Body of pancreas (tissue), 4 donors: ENCODE measurements around the gene PYGO2. TPM values are rescaled to one million over a fixed set of nuclear protein-coding genes. Genes with fewer than 3 reads are reported as not detected.
A peak's percentile ranks its signal among the peaks of the same experiment; 100 is the strongest.

Experiments used
- ATAC-seq: fragments of 150-250 bp; one replicate; pipeline ENCODE4 v1.9.1; 2016
- DNase-seq, 4 donors: peaks; one replicate each; pipeline ENCODE4 v3.0.0-alpha.2; 2019
- H3K27ac ChIP-seq, 4 donors: fragments of 200-600 bp; sonication (generic); 1 replicate in 3 of 4; 2 replicates in 1 of 4; pipeline versions ENCODE4 v1.5.1 to v1.6.1; 2016 to 2019; ENCODE audit warnings: mild to moderate bottlenecking in 1 of 4, mixed read lengths in 1 of 4, moderate library complexity in 1 of 4
- H3K27me3 ChIP-seq, 2 donors: fragments of 200-600 bp; sonication (generic); one replicate each; pipeline ENCODE4 v1.6.0; 2016; ENCODE audit warnings: mild to moderate bottlenecking in 1 of 2
- H3K36me3 ChIP-seq, 2 donors: fragments of 200-600 bp; sonication (generic); replicated peaks in 1 of 2; 2 replicates each; pipeline ENCODE4 v1.5.1; 2016; ENCODE audit warnings: low read depth in 2 of 2; ENCODE audit not compliant: insufficient read depth in 1 of 2
- H3K4me1 ChIP-seq: fragments of 200-600 bp; sonication (generic); one replicate; pipeline ENCODE4 v1.6.0; 2016
- H3K4me3 ChIP-seq, 2 donors: fragments of 200-600 bp; sonication (generic); 1 replicate in 1 of 2; 2 replicates in 1 of 2; pipeline ENCODE4 v1.5.1; 2016 to 2019
- H3K9me3 ChIP-seq, 3 donors: fragments of 200-600 bp; sonication (generic); 1 replicate in 2 of 3; 2 replicates in 1 of 3; pipeline ENCODE4 v1.5.1; 2016
- CTCF ChIP-seq, 7 experiments: fragments of 450-650 bp in 4 of 7; fragments of 200-600 bp in 3 of 7; sonication (generic) in 3 of 7; IDR thresholded peaks; one replicate each; pipeline ENCODE4 v1.5.1; 2016 to 2019; ENCODE audit warnings: antibody characterized with exemption in 7 of 7
- POLR2A ChIP-seq, 3 donors: fragments of 450-650 bp; IDR thresholded peaks; one replicate each; pipeline ENCODE4 v1.6.1; 2016; ENCODE audit warnings: antibody characterized with exemption in 3 of 3, mild to moderate bottlenecking in 2 of 3
- WGBS, 2 donors: methylation state at CpG; one replicate each; pipeline ENCODE4 v1.1.5; 2017; 5-methylcytosine and 5-hydroxymethylcytosine counted together
- intact Hi-C: fragments of 100-400 bp; cut with DNase I; formaldehyde crosslinking; loops from one replicate; pipeline ENCODE4 v1.15.1; 2023
- total RNA-seq, 2 donors: library from RNA; depleted of rRNA; stranded (reverse); fragments of >200 nt; gene quantifications; one replicate each; pipeline ENCODE4 v1.1.0, GENCODE V29; 2016

The PYGO2 gene, protein sequence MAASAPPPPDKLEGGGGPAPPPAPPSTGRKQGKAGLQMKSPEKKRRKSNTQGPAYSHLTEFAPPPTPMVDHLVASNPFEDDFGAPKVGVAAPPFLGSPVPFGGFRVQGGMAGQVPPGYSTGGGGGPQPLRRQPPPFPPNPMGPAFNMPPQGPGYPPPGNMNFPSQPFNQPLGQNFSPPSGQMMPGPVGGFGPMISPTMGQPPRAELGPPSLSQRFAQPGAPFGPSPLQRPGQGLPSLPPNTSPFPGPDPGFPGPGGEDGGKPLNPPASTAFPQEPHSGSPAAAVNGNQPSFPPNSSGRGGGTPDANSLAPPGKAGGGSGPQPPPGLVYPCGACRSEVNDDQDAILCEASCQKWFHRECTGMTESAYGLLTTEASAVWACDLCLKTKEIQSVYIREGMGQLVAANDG
- total RNA-seq, result 10 to 100 TPM; 10.9 to 15.2 TPM

- H3K27me3 ChIP-seq, result no peaks in the 10 kb centered on the region
- DNase-seq (peak; percentile 73 to 79 (median 76)), ATAC-seq (peak; percentile 87)
- peak within 1 kb of the TSS; percentile 91 to 99 (median 98) for H3K27ac ChIP-seq
- 0 to 1% methylated on average over 15 to 79 of the region's 93 CpGs for WGBS, 2 donors
- intact Hi-C loops, result loop anchor here (5.0 kb wide), 1 partner anchor 51 kb away; no protein-coding TSS in a partner anchor
- peaks cover 33% of the 10 kb centered on the region for H3K4me1 ChIP-seq
- peaks cover 0 to 22% of the 10 kb centered on the region in 2 donors for H3K36me3 ChIP-seq
- H3K9me3 ChIP-seq, result no peaks in the 10 kb centered on the region
- H3K4me3 ChIP-seq, result peak within 1 kb of the TSS; percentile 95 to 97
- TF ChIP-seq POLR2A (IDR thresholded peaks at IDR 0.05) (peak; percentile 63 to 88 (median 86)), CTCF (IDR thresholded peaks at IDR 0.05) (peak; percentile 29 to 89 (median 74))
Observed at GRCh38 chr1:154961207-154962155, at the start of gene PYGO2. Gene PYGO2 (minus strand): TSS chr1:154961782. CDS start chr1:154961576, 206 bp downstream.

DNA sequence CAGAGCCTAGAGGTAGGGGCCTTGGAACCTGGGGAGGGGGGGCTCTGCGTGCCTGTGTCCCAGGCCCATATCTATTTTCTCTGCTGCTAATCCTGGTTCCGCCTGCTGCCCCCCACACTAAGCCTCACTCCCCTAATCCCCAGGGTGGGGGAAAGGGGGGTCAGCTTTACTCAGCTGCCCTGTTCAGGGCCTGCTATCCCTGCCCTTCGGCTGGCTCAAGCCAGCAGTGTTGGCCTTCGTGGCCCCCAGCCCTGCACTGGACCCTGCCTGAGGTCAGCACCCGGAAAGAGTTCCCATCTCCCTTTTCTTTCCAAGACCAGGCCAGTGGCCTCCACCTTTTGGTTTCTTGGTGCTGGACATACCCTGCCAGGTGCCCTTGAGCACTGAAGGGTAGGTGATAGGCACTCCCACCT is 49.4 kb upstream of the PYGO2 start:
- no peak overlapping the region for H3K4me3 ChIP-seq
- peaks cover 79% of the 10 kb centered on the region for H3K4me1 ChIP-seq
- TF ChIP-seq CTCF (IDR thresholded peaks at IDR 0.05), result no peak
- TF ChIP-seq POLR2A (IDR thresholded peaks at IDR 0.05), result no peak
- 52 to 64% methylated on average over 4 to 5 of the region's 5 CpGs for WGBS, 2 donors
- ATAC-seq (no peak), DNase-seq (no peak)
- no peaks in the 10 kb centered on the region for H3K27me3 ChIP-seq
- intact Hi-C loops, result loop anchor here (5.0 kb wide), 1 partner anchor 49 kb away; the partner anchor contains the start of gene PYGO2
- H3K36me3 ChIP-seq, result peaks cover 0 to 7% of the 10 kb centered on the region in 2 donors
- no peaks in the 10 kb centered on the region for H3K9me3 ChIP-seq
- H3K27ac ChIP-seq, result peak overlapping the region; percentile 27 to 61 (median 42)

DNA sequence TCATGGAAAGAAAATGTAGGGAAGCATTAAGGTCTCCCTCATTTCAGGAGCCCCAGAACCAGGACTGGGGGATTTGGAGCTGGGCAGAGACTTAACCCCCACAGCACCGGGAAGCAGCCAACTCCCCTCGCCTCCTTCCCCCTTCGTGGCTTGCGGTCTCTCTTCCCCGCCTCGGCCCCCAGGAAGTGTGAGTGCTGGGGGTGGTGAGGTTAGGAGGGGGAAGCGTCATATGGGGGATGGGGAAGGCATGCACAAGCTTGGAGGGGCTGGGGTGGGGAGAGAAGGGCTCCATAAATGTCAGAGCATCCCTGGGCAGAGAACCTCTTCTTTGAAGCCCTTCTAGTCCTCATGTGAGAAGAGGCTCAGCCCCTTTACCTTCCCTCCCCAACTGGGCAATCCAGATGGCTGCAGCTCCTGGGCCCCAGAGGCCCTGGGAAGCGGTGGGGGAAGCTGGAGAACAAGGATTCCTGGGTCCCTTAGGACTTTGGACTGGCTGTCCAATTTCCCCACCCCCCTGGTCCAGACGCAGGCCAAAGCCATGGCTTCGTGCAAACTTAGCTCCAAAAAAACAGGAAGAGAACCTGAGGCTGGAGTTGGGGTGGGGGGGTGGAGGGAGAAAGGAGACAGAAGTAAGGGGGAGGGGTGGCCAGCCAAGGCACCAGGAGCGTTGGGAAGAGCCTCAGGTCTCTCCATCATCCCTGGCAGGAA is 48.8 kb upstream of the PYGO2 start:
- Histone ChIP-seq H3K4me1 (peaks cover 86% of the 10 kb centered on the region), H3K36me3 (peaks cover 0 to 6% of the 10 kb centered on the region in 2 donors), H3K27me3 (no peaks in the 10 kb centered on the region), H3K27ac (peak overlapping the region in 2 of 4 donors; percentile 45 to 61), H3K4me3 (no peak overlapping the region), H3K9me3 (no peaks in the 10 kb centered on the region)
- ATAC-seq (no peak), DNase-seq (no peak)
- intact Hi-C loops, result loop anchor here (5.0 kb wide), 1 partner anchor 48 kb away; the partner anchor contains the start of gene PYGO2
- TF ChIP-seq CTCF (IDR thresholded peaks at IDR 0.05) (no peak), POLR2A (IDR thresholded peaks at IDR 0.05) (no peak)
- 48 to 53% methylated on average over 10 to 11 of the region's 11 CpGs for WGBS, 2 donors

DNA sequence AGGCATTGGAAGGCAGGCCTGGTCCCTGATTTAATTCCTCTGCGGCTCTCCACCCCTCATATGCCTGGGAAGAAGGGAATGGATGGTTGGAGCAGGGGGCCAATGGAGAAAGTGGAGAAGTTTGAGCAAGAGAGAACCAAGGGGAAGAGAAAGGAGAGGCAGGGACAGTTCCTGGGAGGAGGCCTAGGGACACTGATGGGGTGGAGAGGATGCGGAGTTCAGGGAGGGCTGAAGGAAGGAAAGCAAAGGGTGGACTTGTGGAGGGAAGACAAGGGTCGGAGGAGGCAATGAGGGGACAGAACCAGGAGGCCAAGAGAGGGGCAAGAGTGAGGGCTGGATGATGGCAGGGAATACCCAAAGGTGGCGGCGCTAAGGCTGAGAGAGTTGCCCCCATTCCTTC is 48.2 kb upstream of the PYGO2 start:
- intact Hi-C loops, result loop anchor here (5.0 kb wide), 1 partner anchor 47 kb away; the partner anchor contains the start of gene PYGO2
- TF ChIP-seq CTCF (IDR thresholded peaks at IDR 0.05) (no peak), POLR2A (IDR thresholded peaks at IDR 0.05) (no peak)
- Histone ChIP-seq H3K9me3 (no peaks in the 10 kb centered on the region), H3K27ac (peak overlapping the region in 1 of 4 donors; percentile 45), H3K4me3 (no peak overlapping the region), H3K4me1 (peaks cover 92% of the 10 kb centered on the region), H3K36me3 (peaks cover 0 to 3% of the 10 kb centered on the region in 2 donors), H3K27me3 (no peaks in the 10 kb centered on the region)
- 84 to 90% methylated on average over 5 of the region's 5 CpGs for WGBS, 2 donors
- no peak for DNase-seq
- no peak for ATAC-seq
